GM23338 (cell line): ENCODE data around the gene ENTREP3. TPM values are rescaled to one million over a fixed set of nuclear protein-coding genes. Genes with fewer than 3 reads are reported as not detected.

Experiments used
- ATAC-seq: fragments of 200-7000 bp; cut with Tn5 transposase; 3 replicates; pipeline ENCODE4 v1.9.1; 2020
- DNase-seq: peaks from one replicate; pipeline ENCODE4 v3.0.0-alpha.2; 2015; ENCODE audit warnings: low spot score
- H2AFZ ChIP-seq: fragments of 200-600 bp; sonication (generic); 2 replicates; pipeline ENCODE4 v1.8.0; 2016; ENCODE audit warnings: antibody characterized with exemption, mild to moderate bottlenecking, moderate library complexity
- H3F3A ChIP-seq: fragments of 200-600 bp; sonication (generic); replicated peaks from 2 replicates; pipeline ENCODE4 v1.8.0; 2017; ENCODE audit warnings: antibody characterized with exemption, mixed run types, low read depth
- H3K27ac ChIP-seq: fragments of 200-600 bp; sonication (generic); 2 replicates; pipeline ENCODE4 v1.6.1; 2016; ENCODE audit warnings: low read depth
- H3K27me3 ChIP-seq: fragments of 200-600 bp; sonication (generic); 2 replicates; pipeline ENCODE4 v1.8.0; 2016; ENCODE audit warnings: mild to moderate bottlenecking, mixed run types, moderate library complexity; ENCODE audit not compliant: insufficient read depth
- H3K36me3 ChIP-seq: fragments of 200-600 bp; sonication (generic); 2 replicates; pipeline ENCODE4 v1.8.0; 2016; ENCODE audit warnings: mild to moderate bottlenecking; ENCODE audit not compliant: insufficient read depth
- H3K4me1 ChIP-seq: fragments of 200-600 bp; sonication (generic); 2 replicates; pipeline ENCODE4 v1.8.0; 2016; ENCODE audit warnings: mild to moderate bottlenecking, moderate library complexity; ENCODE audit not compliant: insufficient read depth
- H3K4me2 ChIP-seq: fragments of 200-600 bp; sonication (generic); 2 replicates; pipeline ENCODE4 v1.7.1; 2017; ENCODE audit warnings: mixed run types
- H3K4me3 ChIP-seq: fragments of 200-600 bp; sonication (generic); 2 replicates; pipeline ENCODE4 v1.6.1; 2016; ENCODE audit warnings: mixed run types
- H3K79me2 ChIP-seq: fragments of 200-600 bp; sonication (generic); replicated peaks from 2 replicates; pipeline ENCODE4 v1.8.0; 2017; ENCODE audit warnings: mild to moderate bottlenecking; ENCODE audit not compliant: insufficient read depth
- H3K9me2 ChIP-seq: fragments of 200-600 bp; sonication (generic); 2 replicates; pipeline ENCODE4 v1.8.0; 2017; ENCODE audit not compliant: insufficient read depth
- H4K20me1 ChIP-seq: fragments of 200-600 bp; sonication (generic); replicated peaks from 2 replicates; pipeline ENCODE4 v1.8.0; 2017; ENCODE audit warnings: mild to moderate bottlenecking; ENCODE audit not compliant: insufficient read depth
- H3K27ac Mint-ChIP-seq: 2 replicates; pipeline ENCODE4 v1.8.0; 2020; ENCODE audit warnings: inconsistent platforms, mild to moderate bottlenecking, moderate library complexity, mixed read lengths
- H3K27me3 Mint-ChIP-seq: 3 replicates; pipeline ENCODE4 v1.8.0; 2022; ENCODE audit warnings: low read depth, mild to moderate bottlenecking, moderate library complexity, mixed read lengths, inconsistent platforms; ENCODE audit not compliant: insufficient read depth, poor library complexity
- H3K36me3 Mint-ChIP-seq: 3 replicates; pipeline ENCODE4 v1.8.0; 2021; ENCODE audit warnings: low read depth, mild to moderate bottlenecking, inconsistent platforms, moderate library complexity, mixed read lengths
- H3K4me1 Mint-ChIP-seq: 3 replicates; pipeline ENCODE4 v1.8.0; 2020; ENCODE audit warnings: mild to moderate bottlenecking, inconsistent platforms, mixed read lengths
- H3K4me3 Mint-ChIP-seq: 3 replicates; pipeline ENCODE4 v1.8.0; 2021; ENCODE audit warnings: moderate library complexity, mild to moderate bottlenecking, inconsistent platforms, mixed read lengths
- H3K9me3 Mint-ChIP-seq: 3 replicates; pipeline ENCODE4 v1.8.0; 2020; ENCODE audit warnings: moderate library complexity, mild to moderate bottlenecking, inconsistent platforms, mixed read lengths
- CREB1 ChIP-seq: fragments of 250-450 bp; sonication (Bioruptor Pico); IDR thresholded peaks from 2 replicates; pipeline ENCODE4 v1.5.0; 2020; ENCODE audit warnings: low read depth, mild to moderate bottlenecking, moderate library complexity
- CTCF ChIP-seq, 2 experiments: fragments of 200-600 bp in 1 of 2; sonication (generic) in 1 of 2; conservative IDR thresholded peaks; 2 replicates each; pipeline versions ENCODE4 v1.5.1 to v1.6.1; 2016 to 2017; ENCODE audit warnings: antibody characterized with exemption in 2 of 2, low read depth in 2 of 2, mild to moderate bottlenecking in 2 of 2, moderate library complexity in 1 of 2
- ETS1 ChIP-seq: IDR thresholded peaks from 2 replicates; pipeline ENCODE4 v1.6.1; 2016; ENCODE audit warnings: antibody characterized with exemption
- EZH2 ChIP-seq: fragments of 200-600 bp; sonication (generic); IDR thresholded peaks from one replicate; pipeline ENCODE4 v1.8.0; 2017; ENCODE audit warnings: antibody characterized with exemption, mild to moderate bottlenecking, low read depth; ENCODE audit not compliant: unreplicated experiment
- NANOG ChIP-seq: IDR thresholded peaks from 2 replicates; pipeline ENCODE4 v1.6.1; 2016; ENCODE audit warnings: antibody characterized with exemption, borderline replicate concordance
- POLR2AphosphoS5 ChIP-seq: IDR thresholded peaks from 2 replicates; pipeline ENCODE4 v1.6.1; 2016; ENCODE audit warnings: antibody characterized with exemption, low read depth
- ZNF331 ChIP-seq: fragments of 250-450 bp; sonication (Bioruptor Pico); IDR thresholded peaks from 2 replicates; pipeline ENCODE4 v1.5.0; 2020; ENCODE audit warnings: low read depth, mild to moderate bottlenecking, moderate library complexity
- polyA plus RNA-seq: library from polyadenylated mRNA; unstranded; fragments of >200 nt; fragmentation: Nextera tagmentation; extraction: Ambion mirVana; gene quantifications from 2 replicates; pipeline ENCODE4 v1.2.1, GENCODE V29; 2016
- total RNA-seq: library from RNA; depleted of rRNA; stranded (reverse); fragments of >200 nt; shearing (Covaris generic); gene quantifications from 2 replicates; pipeline ENCODE4 v1.2.3, GENCODE V29; 2014

ENTREP3 gene
- total and polyA plus RNA-seq, 2 experiments from 2014 or later: 18.6 to 46.3 TPM

DNA sequence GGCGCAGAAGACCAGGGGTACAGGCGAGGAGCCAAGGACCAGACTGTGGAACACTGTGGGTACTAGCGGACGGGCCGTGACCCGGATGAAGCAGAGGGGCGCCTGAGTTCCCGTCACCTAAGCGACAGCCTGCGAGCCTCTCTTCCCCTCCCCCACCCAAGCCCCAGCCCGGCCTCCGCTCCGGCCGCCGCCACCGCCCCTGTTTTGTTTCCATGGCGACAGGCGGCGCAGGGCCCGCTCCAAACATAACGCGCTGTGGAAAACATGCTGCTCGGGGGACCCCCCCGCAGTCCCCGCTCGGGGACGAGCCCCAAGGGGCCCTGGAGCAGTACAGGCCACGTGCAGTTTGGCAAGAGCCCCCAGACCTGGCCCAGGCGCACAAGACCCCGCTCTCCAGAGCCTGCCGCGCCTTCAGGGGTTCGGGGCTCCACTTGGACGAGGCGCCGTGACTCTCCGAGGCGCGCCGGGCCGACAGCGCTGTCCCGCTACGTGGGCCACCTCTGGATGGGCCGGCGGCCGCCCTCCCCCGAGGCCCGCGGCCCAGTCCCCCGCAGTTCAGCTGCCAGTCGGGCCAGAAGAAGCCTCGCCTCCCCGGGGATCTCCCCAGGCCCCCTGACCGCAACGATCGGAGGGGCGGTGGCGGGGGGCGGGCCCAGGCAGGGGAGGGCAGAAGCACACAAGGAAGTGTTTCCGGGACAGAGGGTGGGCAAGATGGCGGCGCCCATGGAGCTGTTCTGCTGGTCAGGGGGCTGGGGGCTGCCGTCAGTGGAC, 46.6 kb downstream of the ENTREP3 start, which contains the start of gene MTX1:
MTX1 (plus strand) TSS at position 155 of the 771 bp plus-strand sequence; CDS start at position 265, 110 bp downstream.
- peaks cover 24% of the 10 kb centered on the region for H3F3A ChIP-seq
- Mint-ChIP-seq H3K27me3 (peaks cover 42% of the 10 kb centered on the region), H3K4me1 (peaks cover 30% of the 10 kb centered on the region), H3K4me3 (peak within 1 kb of the TSS; percentile 88), H3K27ac (peak within 1 kb of the TSS; percentile 95), H3K9me3 (no peaks in the 10 kb centered on the region; the same call in 1 of the 3 replicates), H3K36me3 (peaks cover 14% of the 10 kb centered on the region)
- H3K27me3 ChIP-seq: peaks cover 6% of the 10 kb centered on the region; the same call in 1 of the 2 replicates
- H3K4me3 ChIP-seq: peak within 1 kb of the TSS; percentile 99
- H3K4me1 ChIP-seq: peaks cover 21% of the 10 kb centered on the region
- H2AFZ ChIP-seq: peak within 1 kb of the TSS; percentile 97
- DNase-seq (peak; percentile 96), ATAC-seq (peak; percentile 65)
- H3K79me2 ChIP-seq: 0 out of 2 replicates have a peak, but pooled peaks cover 7% of the 10 kb centered on the region
- no peaks in the 10 kb centered on the region for H3K36me3 ChIP-seq
- peak within 1 kb of the TSS; percentile 90 for H3K27ac ChIP-seq
- H4K20me1 ChIP-seq: no peaks in the 10 kb centered on the region; the same call in 1 of the 2 replicates
- no peaks in the 10 kb centered on the region for H3K9me2 ChIP-seq
- H3K4me2 ChIP-seq: peak within 1 kb of the TSS; percentile 99
- TF ChIP-seq ZNF331 (CRISPR knock-in tag) (no peak), EZH2 (no peak), POLR2AphosphoS5 (peak; percentile 56), ETS1 (peak; percentile 51; the same call in 1 of the 2 replicates), CREB1 (peak; percentile 93)

GRCh38 chr1:155207806-155208540, 47.3 kb downstream of the ENTREP3 start, which contains the start of gene THBS3:
Gene THBS3 (minus strand): TSS chr1:155207897. CDS start chr1:155207876, 21 bp downstream.
- Mint-ChIP-seq H3K4me1 (peaks cover 30% of the 10 kb centered on the region), H3K4me3 (peak within 1 kb of the TSS; percentile 88), H3K27ac (peak within 1 kb of the TSS; percentile 93), H3K36me3 (peaks cover 21% of the 10 kb centered on the region), H3K9me3 (no peaks in the 10 kb centered on the region; the same call in 1 of the 3 replicates), H3K27me3 (peaks cover 49% of the 10 kb centered on the region)
- Histone ChIP-seq H4K20me1 (no peaks in the 10 kb centered on the region; the same call in 1 of the 2 replicates), H3F3A (peaks cover 32% of the 10 kb centered on the region), H3K4me2 (peak within 1 kb of the TSS; percentile 99), H3K4me1 (peaks cover 21% of the 10 kb centered on the region), H3K9me2 (no peaks in the 10 kb centered on the region), H2AFZ (peak within 1 kb of the TSS; percentile 97), H3K4me3 (peak within 1 kb of the TSS; percentile 99), H3K36me3 (no peaks in the 10 kb centered on the region), H3K27ac (peak within 1 kb of the TSS; percentile 90), H3K79me2 (0 out of 2 replicates have a peak, but pooled peaks cover 7% of the 10 kb centered on the region), H3K27me3 (peaks cover 6% of the 10 kb centered on the region; the same call in 1 of the 2 replicates)
- DNase-seq (peak; percentile 61), ATAC-seq (peak; percentile 10)
- TF ChIP-seq ETS1 (no peak), POLR2AphosphoS5 (no peak), EZH2 (no peak), NANOG (no peak), CTCF (conservative IDR thresholded peaks at IDR 0.05; ENCODE audit: low read depth in 2 of 2) (no peak)
